ENCODE data around the gene LAYN.

Gene LAYN

DNA sequence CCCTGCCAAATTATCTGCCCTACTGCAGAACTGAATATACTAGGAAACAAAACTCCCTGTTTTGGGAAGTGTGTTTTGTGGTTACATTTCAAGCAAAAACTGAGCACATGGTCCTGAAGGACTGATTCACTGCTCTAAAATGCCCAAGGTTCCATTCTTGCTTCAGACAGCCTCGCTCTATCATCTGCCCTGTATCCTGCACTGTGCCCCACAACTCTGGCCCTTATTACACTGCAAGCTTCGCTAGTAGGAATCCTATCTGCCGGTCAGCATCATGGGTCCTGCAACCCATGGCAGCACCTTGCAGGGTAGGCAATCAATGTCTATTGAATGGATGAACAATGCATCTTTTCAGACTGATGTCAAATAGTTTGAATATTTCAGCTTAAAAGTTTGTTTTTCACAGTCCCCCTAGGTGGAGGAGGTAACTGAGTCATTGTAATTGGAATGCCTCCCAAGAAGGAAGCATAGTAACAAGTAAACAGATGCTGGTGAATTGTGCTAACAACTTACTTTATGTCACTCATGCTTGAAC is 21.3 kb downstream of the LAYN start:
- no peak for DNase-seq (ENCODE audit: low spot score)

DNA sequence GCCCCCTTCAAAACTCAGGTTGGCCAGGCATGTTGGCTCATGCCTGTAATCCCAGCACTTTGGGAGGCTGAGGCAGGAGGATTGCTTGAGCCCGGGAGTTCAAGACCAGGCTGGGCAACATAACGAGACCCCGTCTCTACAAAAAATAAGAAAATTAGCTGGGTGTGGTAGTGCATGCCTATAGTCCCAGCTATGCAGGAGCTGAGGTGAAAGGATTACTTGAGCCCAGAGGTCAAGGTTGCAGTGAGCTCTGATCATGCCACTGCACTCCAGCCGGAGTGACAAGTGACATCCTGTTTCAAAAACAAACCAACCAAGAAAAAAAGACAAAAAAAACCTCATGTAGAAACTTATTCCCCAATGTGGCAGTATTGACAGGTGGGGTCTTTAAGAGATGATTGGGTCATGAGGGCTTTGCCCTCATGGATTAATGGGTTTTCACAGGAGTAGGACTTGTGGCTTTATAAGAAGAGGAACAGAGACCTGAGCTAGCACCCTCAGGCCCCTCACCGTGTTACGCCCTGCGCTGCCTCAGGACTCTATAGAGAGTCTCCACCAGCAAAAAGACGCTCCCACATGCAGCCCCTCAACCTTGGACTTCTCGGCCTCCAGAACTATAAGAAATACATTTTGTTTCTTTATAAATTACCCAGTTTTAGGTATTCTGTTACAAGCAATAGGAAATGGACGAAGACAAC is 22.3 kb downstream of the LAYN start:
- no peak for DNase-seq (ENCODE audit: low spot score)

DNA sequence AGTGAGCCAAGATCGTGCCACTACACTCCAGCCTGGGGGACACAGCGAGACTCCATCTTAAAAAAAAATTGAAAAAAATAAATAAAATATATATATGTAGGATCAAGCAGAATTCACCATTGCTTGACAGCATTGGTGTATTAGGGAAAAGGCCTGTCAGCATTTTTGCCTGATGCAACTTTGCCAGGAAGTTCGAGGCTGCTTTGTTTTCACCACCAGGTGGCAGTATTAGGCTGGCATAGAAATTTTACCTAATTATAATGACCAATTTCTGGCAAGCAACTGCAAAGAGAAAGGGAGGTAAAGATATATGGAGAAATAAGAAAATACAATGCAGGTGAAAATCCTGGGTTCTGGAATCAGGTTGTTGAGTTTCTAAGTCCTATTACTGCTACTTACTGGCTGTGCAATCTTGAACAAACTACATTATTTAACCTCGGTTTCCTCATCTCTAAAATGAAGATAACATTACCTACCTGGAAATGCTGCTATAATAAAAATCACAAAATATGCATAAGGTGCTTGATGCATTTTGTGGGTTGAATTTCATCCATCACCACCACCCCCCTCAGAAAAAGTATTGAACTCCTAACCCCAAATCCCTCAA is 24.7 kb downstream of the LAYN start:
- peak; percentile 79 for DNase-seq (ENCODE audit: low spot score)

- DNase-seq (ENCODE audit: low spot score): no peak
Measured at GRCh38 chr11:111566324-111566723, 25.8 kb downstream of the LAYN start.

DNA sequence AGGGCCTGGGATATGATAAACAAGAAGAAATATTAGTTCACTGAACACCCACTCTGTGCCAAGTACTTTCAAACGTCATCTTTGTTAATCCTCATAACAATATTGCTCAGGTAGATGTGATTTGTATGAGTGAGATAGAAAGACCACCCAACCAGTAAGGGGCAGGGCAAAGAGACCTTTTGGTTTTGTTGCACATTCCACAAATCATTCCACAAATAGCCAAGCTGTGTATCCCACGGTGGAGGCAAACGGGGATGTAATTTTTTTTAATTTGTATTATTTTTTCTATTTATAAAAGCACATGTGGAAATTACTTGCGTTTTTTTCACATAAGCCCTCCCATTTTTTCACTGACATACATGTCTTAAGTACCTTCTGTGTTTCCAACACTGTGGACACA is 29.0 kb downstream of the LAYN start:
- no peak for DNase-seq (ENCODE audit: low spot score)

DNA sequence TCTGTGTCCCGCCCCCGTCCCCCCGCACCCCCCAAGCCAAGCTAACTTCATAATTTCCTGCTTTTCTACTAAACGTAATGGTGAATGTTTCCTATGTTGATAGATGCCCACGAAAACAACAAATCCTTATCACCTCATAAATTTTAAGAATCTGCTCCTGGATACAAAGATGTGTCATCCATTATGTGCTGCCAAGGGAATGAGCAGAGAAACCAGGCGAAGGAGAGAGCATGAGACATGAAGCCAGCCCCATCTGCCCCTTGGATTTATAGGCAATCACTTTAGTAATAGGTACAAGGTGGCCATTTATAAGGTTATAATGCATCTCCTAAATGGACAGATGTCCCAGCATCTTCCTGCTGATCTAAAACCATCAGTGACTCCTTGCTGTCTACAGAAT is 30.3 kb downstream of the LAYN start:
- DNase-seq (ENCODE audit: low spot score): no peak

- no peak for DNase-seq (ENCODE audit: low spot score)
Measured at GRCh38 chr11:111571829-111572501, 31.4 kb downstream of the LAYN start.

DNA sequence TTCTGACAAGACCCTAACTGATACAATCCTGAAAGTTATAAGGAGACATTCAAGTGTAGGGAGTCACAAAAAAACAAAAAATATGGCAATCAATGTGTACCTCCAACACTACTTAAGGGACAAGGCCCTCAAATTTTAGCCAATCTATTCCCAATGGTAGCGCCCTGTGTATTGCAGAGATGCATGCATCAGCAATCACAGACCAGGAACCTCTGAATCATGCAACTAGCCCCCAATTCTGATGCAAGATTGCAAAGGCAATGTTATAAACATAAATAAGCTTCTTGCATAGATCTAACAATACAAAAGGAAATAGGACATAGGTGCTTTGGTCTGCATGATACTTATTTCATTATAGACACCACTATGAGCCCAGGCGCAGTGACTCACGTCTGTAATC is 32.1 kb downstream of the LAYN start:
- no peak for DNase-seq (ENCODE audit: low spot score)

- no peak for DNase-seq (ENCODE audit: low spot score)
Measured at GRCh38 chr11:111573821-111574249, 33.3 kb downstream of the LAYN start.

DNA sequence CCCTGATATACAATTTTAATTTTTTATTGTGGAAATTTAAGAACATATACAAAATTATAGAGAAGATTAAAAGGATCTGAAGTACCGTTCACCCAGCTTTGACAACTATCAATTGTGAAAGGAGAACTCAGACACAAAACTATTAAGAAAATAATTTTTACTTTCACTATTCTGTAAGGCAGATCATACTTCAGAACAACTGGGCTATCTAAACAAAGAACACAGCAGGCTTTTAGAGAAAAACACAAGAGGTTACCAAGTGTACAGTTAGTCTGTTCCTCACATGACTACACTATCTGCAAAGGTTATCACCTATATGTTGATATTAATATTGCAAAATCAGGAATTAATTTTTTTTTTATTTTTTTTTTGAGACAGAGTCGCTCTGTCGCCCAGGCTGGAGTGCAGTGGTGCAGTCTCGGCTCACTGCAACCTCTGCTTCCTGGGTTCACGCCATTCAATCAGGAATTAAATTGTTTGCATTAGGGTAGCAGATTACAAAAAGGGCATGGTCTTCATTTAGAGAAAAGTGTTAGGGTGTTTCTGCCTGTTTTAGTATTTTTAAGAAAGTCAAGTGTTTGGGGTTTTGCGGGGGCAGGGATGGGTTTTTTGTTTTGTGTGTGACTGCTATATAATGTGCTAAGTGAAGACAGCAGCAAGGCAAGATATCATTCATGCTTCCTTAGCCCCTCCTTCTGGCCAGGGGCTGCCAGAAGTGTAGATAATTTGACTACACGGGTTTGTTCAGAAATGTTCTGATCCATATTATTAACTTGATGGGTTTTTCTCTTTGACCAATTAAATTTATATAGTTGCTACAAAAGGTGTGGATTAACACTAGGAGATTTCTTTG is 34.1 kb downstream of the LAYN start:
- DNase-seq (ENCODE audit: low spot score): no peak

GRCh38 chr11:111575740-111576139 is 35.2 kb downstream of the LAYN start:
- no peak for DNase-seq (ENCODE audit: low spot score)

- DNase-seq (ENCODE audit: low spot score): no peak
Measured at GRCh38 chr11:111577821-111578220, 37.3 kb downstream of the LAYN start.

- no peak for DNase-seq (ENCODE audit: low spot score)
Measured at GRCh38 chr11:111581341-111581740, 40.8 kb downstream of the LAYN start.

DNA sequence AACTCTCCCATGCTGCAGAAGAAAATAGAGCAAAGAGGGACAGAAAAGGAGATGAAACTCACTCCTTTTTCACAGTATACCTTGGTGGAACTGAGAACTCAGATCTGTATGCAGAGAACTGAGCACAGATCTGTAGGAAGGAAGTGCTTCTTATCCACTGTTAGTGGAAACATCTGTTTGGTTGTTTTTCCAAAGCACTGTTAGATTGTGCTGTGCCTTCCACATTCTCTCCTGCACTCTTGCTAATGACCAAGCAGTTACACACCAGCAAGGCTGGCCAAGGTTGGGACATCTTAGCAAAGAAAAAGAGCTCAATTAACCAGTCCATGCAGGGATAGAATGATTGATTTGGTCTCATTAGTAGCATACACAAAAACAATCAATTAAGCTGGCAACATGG is 41.6 kb downstream of the LAYN start:
- no peak for DNase-seq (ENCODE audit: low spot score)

DNA sequence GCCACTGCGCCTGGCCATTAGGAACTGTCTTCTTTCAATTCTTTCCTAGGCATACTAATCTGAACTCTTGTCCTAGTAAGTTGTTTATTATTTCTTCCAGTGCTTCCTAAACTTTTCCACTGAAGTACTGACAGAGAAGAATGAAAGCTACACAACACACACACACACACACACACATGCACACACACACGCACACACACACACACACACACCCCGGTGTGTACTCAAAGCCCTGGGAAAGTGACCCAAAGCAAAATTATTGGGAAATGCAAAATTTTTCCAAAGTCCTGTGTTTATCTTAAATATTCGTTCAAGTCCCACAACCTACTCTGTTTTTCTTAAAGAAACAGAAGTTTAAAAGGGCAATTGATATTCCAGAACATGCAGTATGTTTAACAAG is 42.4 kb downstream of the LAYN start:
- no peak for DNase-seq (ENCODE audit: low spot score)

GRCh38 chr11:111585371-111585770 is 44.9 kb downstream of the LAYN start:
- peak; percentile 34 for DNase-seq (ENCODE audit: low spot score)

GRCh38 chr11:111586388-111586831 is 45.9 kb downstream of the LAYN start:
- DNase-seq (ENCODE audit: low spot score): peak; percentile 66

DNA sequence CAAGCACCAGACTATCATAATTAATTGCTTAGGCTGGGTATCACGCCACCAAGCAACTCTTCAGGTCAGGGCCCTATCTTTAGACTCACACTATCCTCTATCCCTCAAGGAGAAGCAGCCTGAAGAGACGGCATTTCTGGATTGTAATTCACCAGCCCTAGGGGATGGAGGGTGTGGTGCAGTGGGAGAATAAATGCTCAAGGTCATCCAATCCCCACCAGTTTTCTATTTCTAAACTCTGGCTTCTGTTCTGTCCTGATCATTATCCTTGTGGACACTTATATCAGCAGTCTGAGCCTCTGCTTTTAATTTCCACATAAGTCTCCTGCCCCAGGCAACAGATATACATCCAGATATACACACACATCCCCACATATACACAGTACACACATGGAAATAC is 48.6 kb downstream of the LAYN start:
- DNase-seq (ENCODE audit: low spot score): no peak

DNA sequence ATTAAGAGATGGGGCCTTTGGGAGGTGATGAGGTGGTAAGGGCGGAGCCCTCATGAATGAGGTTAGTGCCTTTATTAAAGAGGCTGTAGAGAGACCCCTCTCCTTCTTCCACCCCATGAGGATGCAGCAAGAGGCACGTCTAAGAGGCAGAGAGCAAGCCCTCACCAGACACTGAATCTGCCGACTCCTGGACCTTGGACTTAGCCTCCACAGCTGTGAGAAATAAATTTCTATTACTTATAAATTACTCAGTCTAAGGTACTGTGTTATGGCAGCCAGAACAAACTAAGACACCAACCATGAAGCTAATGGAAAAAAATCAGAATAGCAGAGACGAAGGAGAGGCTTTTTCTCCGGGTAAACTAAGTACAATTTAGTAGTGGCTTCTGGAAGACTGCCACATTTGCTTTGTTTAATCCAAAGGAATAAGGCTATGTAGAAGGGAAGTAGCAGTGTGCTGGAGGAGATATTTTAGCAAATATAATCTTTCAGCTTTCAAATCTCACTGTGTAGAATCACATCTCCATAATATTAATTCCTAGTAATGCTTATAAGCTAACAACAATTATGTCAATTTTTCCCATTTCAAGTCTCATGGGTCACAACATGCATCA is 49.5 kb downstream of the LAYN start:
- no peak for DNase-seq (ENCODE audit: low spot score)

DNA sequence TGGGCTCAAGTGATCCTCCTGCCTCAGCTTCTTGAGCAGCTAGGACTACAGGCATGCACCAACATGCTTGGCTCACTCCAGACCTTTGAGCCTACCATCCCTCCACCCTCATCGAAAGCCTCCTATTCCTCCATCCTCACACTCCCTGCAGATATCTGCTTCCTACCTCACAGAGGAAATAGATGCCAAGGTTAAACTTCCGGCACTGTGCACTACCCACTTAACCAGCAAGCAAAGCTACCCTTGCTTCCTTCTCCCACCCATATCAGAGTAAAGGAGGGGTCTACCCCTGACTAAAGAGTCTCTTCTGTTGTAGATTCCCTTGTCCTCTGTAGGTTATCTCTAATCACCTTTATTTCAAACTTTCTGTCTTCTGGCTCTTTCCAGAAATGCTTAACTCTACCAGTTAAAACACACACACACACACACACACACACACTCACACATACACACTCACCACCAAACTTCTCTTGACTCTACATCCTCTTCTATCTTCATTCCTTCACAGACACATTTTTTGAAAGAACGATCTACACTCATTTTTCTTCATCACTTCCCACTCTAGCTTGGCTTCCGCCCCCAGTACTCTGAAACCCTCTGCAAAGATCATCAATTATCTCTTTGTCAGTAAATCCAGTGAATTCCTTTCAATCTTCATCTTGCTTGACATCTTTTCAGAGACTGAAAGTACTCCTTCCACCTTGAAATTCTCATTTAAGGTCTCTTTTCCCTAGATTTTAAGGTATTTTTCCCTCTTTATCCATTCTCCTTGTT is 50.9 kb downstream of the LAYN start:
- DNase-seq (ENCODE audit: low spot score): no peak

GRCh38 chr11:111592491-111592890 is 52.0 kb downstream of the LAYN start:
- no peak for DNase-seq (ENCODE audit: low spot score)

Data from RKO (cell line).